Ammon's horn (tissue), 1 donor: Measurements from ENCODE around the gene LAMA5.

Experiments
- DNase-seq: peaks from one replicate; pipeline ENCODE4 v3.0.0-alpha.2; 2016; ENCODE audit warnings: low spot score

The LAMA5 gene

GRCh38 chr20:62369815-62370114 is 2.7 kb upstream of the LAMA5 start:
- DNase-seq, result no peak

GRCh38 chr20:62368976-62369814 is 2.1 kb upstream of the LAMA5 start:
- no peak for DNase-seq

GRCh38 chr20:62368392-62368975 is 1.4 kb upstream of the LAMA5 start:
- DNase-seq, result no peak

- no peak for DNase-seq
Observed at GRCh38 chr20:62367633-62368391, 700 bp upstream of the LAMA5 start.

GRCh38 chr20:62366370-62367135 is 559 bp downstream of the LAMA5 start:
- no peak for DNase-seq

GRCh38 chr20:62365814-62366369 is 1.2 kb downstream of the LAMA5 start:
- DNase-seq, result no peak

GRCh38 chr20:62364911-62365736 is 2.0 kb downstream of the LAMA5 start:
- DNase-seq, result no peak

- no peak for DNase-seq
Observed at GRCh38 chr20:62363920-62364851, 2.9 kb downstream of the LAMA5 start.

GRCh38 chr20:62362991-62363919 is 3.9 kb downstream of the LAMA5 start:
- no peak for DNase-seq

- no peak for DNase-seq
Observed at GRCh38 chr20:62362590-62362940, 4.5 kb downstream of the LAMA5 start.

- no peak for DNase-seq
Observed at GRCh38 chr20:62361799-62362589, 5.1 kb downstream of the LAMA5 start.

GRCh38 chr20:62360854-62361798 is 6.0 kb downstream of the LAMA5 start:
- DNase-seq, result no peak

GRCh38 chr20:62359491-62360121 is 7.5 kb downstream of the LAMA5 start:
- no peak for DNase-seq

GRCh38 chr20:62359043-62359490 is 8.0 kb downstream of the LAMA5 start:
- DNase-seq, result no peak

- no peak for DNase-seq
Observed at GRCh38 chr20:62358171-62359042, 8.7 kb downstream of the LAMA5 start.
